ENCODE measurements around the gene PIRT.

The PIRT gene

GRCh38 chr17:10827898-10828552 is 9.9 kb downstream of the PIRT start:
- no peak for TF ChIP-seq CTCF (conservative IDR thresholded peaks at IDR 0.05; ENCODE audit: low read depth)
- ChIA-PET CTCF (no interaction called here), POLR2A (ENCODE audit: low non-redundant PET) (no interaction called here)
- no peak for DNase-seq (ENCODE audit: low spot score)
- H3K27ac ChIP-seq, result no peak overlapping the region

GRCh38 chr17:10824874-10825273 is 13.0 kb downstream of the PIRT start:
- ChIA-PET POLR2A (ENCODE audit: low non-redundant PET) (no interaction called here), CTCF (no interaction called here)
- DNase-seq (ENCODE audit: low spot score), result no peak
- TF ChIP-seq CTCF (conservative IDR thresholded peaks at IDR 0.05; ENCODE audit: low read depth), result no peak
- H3K27ac ChIP-seq, result no peak overlapping the region

GRCh38 chr17:10821770-10822169 is 16.1 kb downstream of the PIRT start:
- POLR2A ChIA-PET (ENCODE audit: low non-redundant PET), result no interaction called here

GRCh38 chr17:10821054-10821453 is 16.8 kb downstream of the PIRT start:
- ChIA-PET CTCF (interaction anchor here (0.6 kb wide), 1 partner anchor 204 kb away, joined by 3 read pairs; no protein-coding TSS in a partner anchor), POLR2A (ENCODE audit: low non-redundant PET) (no interaction called here)
- DNase-seq (ENCODE audit: low spot score), result no peak
- H3K27ac ChIP-seq, result no peak overlapping the region
- TF ChIP-seq CTCF (conservative IDR thresholded peaks at IDR 0.05; ENCODE audit: low read depth), result no peak

More at GRCh38 chr17:10821770-10822169, 16.1 kb downstream of the PIRT start:
- CTCF ChIA-PET, result no interaction called here
- no peak for DNase-seq (ENCODE audit: low spot score)
- TF ChIP-seq CTCF (conservative IDR thresholded peaks at IDR 0.05; ENCODE audit: low read depth), result no peak
- no peak overlapping the region for H3K27ac ChIP-seq

GRCh38 chr17:10815319-10815718 is 22.6 kb downstream of the PIRT start:
- no peak for TF ChIP-seq CTCF (conservative IDR thresholded peaks at IDR 0.05; ENCODE audit: low read depth)
- ChIA-PET POLR2A (ENCODE audit: low non-redundant PET) (no interaction called here), CTCF (interaction anchor here (0.6 kb wide), 1 partner anchor 29 kb away, joined by 3 read pairs; no protein-coding TSS in a partner anchor)
- no peak overlapping the region for H3K27ac ChIP-seq
- DNase-seq (ENCODE audit: low spot score), result no peak

- TF ChIP-seq CTCF (conservative IDR thresholded peaks at IDR 0.05; ENCODE audit: low read depth), result no peak
- CTCF ChIA-PET, result no interaction called here
These were observed 23.8 kb downstream of the PIRT start for GRCh38 chr17:10814075-10814474.

More at GRCh38 chr17:10814075-10814474, 23.8 kb downstream of the PIRT start:
- DNase-seq (ENCODE audit: low spot score), result no peak
- no peak overlapping the region for H3K27ac ChIP-seq
- POLR2A ChIA-PET (ENCODE audit: low non-redundant PET), result no interaction called here
